OCI-LY7 (cell line): ENCODE measurements around the gene MAOB. TPM values are rescaled to one million over a fixed set of nuclear protein-coding genes. Genes with fewer than 3 reads are reported as not detected.
A peak's percentile ranks its signal among the peaks of the same experiment; 100 is the strongest.

Source experiments
- BruUV-seq: library from RNA; stranded (reverse); fragments of 400-500 nt; replicated peaks from 2 replicates; lab custom pipeline; 2021; lab: Mats Ljungman, UMichigan
- CTCF ChIA-PET: fragments of 300-600 bp; sonication (Branson Sonifier 250); formaldehyde crosslinking; loops from one replicate; lab custom pipeline; 2022; ENCODE audit warnings: antibody characterized with exemption; ENCODE audit not compliant: unreplicated experiment; lab: Charles Lee
- POLR2A ChIA-PET: fragments of 300-600 bp; sonication (Branson Sonifier 250); formaldehyde crosslinking; loops from one replicate; lab custom pipeline; 2022; ENCODE audit warnings: antibody characterized with exemption; lab: Charles Lee
- DNase-seq: peaks from one replicate; pipeline ENCODE4 v3.0.0-alpha.2; 2015; ENCODE audit warnings: low spot score
- H2AFZ ChIP-seq: fragments of 200-600 bp; sonication (generic), shearing (Covaris generic); 2 replicates; pipeline ENCODE4 v1.6.1; 2014; ENCODE audit warnings: mild to moderate bottlenecking, antibody characterized with exemption, low read length, moderate library complexity
- H3K27ac ChIP-seq: fragments of 200-600 bp; sonication (generic); 2 replicates; pipeline ENCODE4 v1.5.1; 2014; ENCODE audit warnings: mixed run types, low read depth, mild to moderate bottlenecking, moderate library complexity, low read length, inconsistent platforms; ENCODE audit not compliant: poor library complexity, severe bottlenecking
- H3K36me3 ChIP-seq: fragments of 200-600 bp; sonication (generic); 2 replicates; pipeline ENCODE4 v1.6.1; 2014; ENCODE audit warnings: mild to moderate bottlenecking, antibody characterized with exemption, low read length, moderate library complexity, mixed read lengths; ENCODE audit not compliant: insufficient read depth
- H3K4me1 ChIP-seq: fragments of 200-600 bp; sonication (generic); 2 replicates; pipeline ENCODE4 v1.5.1; 2014; ENCODE audit warnings: mild to moderate bottlenecking, low read length; ENCODE audit not compliant: insufficient read depth, poor library complexity, severe bottlenecking
- H3K4me2 ChIP-seq: fragments of 200-600 bp; sonication (generic); 2 replicates; pipeline ENCODE4 v1.6.1; 2014; ENCODE audit warnings: mild to moderate bottlenecking, low read length
- H3K4me3 ChIP-seq: fragments of 200-600 bp; sonication (generic); 2 replicates; pipeline ENCODE4 v1.5.1; 2014; ENCODE audit warnings: mild to moderate bottlenecking, low read depth, low read length; ENCODE audit not compliant: poor library complexity, severe bottlenecking
- H3K79me2 ChIP-seq: fragments of 200-600 bp; sonication (generic); 2 replicates; pipeline ENCODE4 v1.6.1; 2016; ENCODE audit warnings: low read depth, mild to moderate bottlenecking, low read length, moderate library complexity, mixed read lengths; ENCODE audit not compliant: insufficient read depth
- H3K9me2 ChIP-seq: fragments of 200-600 bp; sonication (generic); 2 replicates; pipeline ENCODE4 v1.6.1; 2016; ENCODE audit warnings: mild to moderate bottlenecking, low read length, mixed read lengths; ENCODE audit not compliant: insufficient read depth
- H3K9me3 ChIP-seq: fragments of 200-600 bp; sonication (generic); 2 replicates; pipeline ENCODE4 v1.6.1; 2014; ENCODE audit warnings: mild to moderate bottlenecking, mixed run types, low read length, mixed read lengths
- H4K20me1 ChIP-seq: fragments of 200-600 bp; sonication (generic); 2 replicates; pipeline ENCODE4 v1.6.1; 2014; ENCODE audit warnings: mild to moderate bottlenecking, antibody characterized with exemption, low read length, moderate library complexity, mixed read lengths; ENCODE audit not compliant: insufficient read depth
- EZH2phosphoT487 ChIP-seq: fragments of 200-600 bp; sonication (generic); IDR thresholded peaks from 2 replicates; pipeline ENCODE4 v1.6.1; 2018; ENCODE audit warnings: low read depth, borderline replicate concordance, mild to moderate bottlenecking, mixed run types, antibody characterized with exemption, low read length, moderate library complexity, mixed read lengths
- intact Hi-C: fragments of 100-400 bp; cut with micrococcal nuclease; formaldehyde crosslinking; loops from one replicate; pipeline ENCODE4 v1.10.0; 2022; ENCODE audit not compliant: unreplicated experiment
- total RNA-seq, 2 experiments: library from RNA; depleted of rRNA in 1 of 2; stranded (reverse); fragments of >200 nt in 1 of 2; shearing (Covaris generic) in 1 of 2; gene quantifications; 2 replicates each; pipeline ENCODE4 v1.2.3, GENCODE V29; 2014 to 2022
- TF ChIP-seq, protein P1 (sequence below): fragments of 200-600 bp; sonication (generic); conservative IDR thresholded peaks from 2 replicates; pipeline ENCODE4 v1.5.1; 2014; ENCODE audit warnings: mild to moderate bottlenecking, antibody characterized with exemption, low read length, moderate library complexity, mixed read lengths

The MAOB gene
- total RNA-seq, 2 experiments from 2014 or later, result not detected

DNA sequence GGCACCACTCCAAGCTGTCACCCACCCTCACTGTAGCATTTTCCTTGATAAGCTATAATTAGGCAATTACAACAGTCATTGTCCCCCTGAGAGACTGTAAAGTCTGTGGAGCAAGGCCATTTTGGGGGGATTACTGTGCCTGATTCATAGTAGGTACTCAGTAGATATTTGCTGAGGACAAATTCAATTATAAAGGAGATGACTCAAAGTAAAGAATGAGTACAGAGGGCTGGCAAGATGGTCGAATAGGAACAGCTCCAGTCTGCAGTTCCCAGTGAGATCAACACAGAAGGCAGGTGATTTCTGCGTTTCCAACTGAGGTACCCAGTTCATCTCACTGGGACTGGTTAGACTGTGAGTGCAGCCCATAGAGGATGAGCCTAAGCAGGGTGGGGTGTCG lies 42.0 kb downstream of the MAOB start:
- no peak overlapping the region for H3K4me2 ChIP-seq
- intact Hi-C loops, result no loop called here
- H3K4me1 ChIP-seq, result no peaks in the 10 kb centered on the region
- no peak for TF ChIP-seq EZH2phosphoT487
- TF ChIP-seq, protein P1, sequence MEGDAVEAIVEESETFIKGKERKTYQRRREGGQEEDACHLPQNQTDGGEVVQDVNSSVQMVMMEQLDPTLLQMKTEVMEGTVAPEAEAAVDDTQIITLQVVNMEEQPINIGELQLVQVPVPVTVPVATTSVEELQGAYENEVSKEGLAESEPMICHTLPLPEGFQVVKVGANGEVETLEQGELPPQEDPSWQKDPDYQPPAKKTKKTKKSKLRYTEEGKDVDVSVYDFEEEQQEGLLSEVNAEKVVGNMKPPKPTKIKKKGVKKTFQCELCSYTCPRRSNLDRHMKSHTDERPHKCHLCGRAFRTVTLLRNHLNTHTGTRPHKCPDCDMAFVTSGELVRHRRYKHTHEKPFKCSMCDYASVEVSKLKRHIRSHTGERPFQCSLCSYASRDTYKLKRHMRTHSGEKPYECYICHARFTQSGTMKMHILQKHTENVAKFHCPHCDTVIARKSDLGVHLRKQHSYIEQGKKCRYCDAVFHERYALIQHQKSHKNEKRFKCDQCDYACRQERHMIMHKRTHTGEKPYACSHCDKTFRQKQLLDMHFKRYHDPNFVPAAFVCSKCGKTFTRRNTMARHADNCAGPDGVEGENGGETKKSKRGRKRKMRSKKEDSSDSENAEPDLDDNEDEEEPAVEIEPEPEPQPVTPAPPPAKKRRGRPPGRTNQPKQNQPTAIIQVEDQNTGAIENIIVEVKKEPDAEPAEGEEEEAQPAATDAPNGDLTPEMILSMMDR, result no peak
- no peak overlapping the region for H3K4me3 ChIP-seq
- no peak for DNase-seq
- no peaks in the 10 kb centered on the region for H3K9me2 ChIP-seq
- H3K36me3 ChIP-seq, result no peaks in the 10 kb centered on the region
- POLR2A ChIA-PET, result no interaction called here
- no peak overlapping the region for H2AFZ ChIP-seq
- no TSS peak for BruUV-seq
- H4K20me1 ChIP-seq, result no peaks in the 10 kb centered on the region
- CTCF ChIA-PET, result no interaction called here
- no peak overlapping the region for H3K27ac ChIP-seq
- H3K9me3 ChIP-seq, result no peaks in the 10 kb centered on the region
- H3K79me2 ChIP-seq, result no peaks in the 10 kb centered on the region

DNA sequence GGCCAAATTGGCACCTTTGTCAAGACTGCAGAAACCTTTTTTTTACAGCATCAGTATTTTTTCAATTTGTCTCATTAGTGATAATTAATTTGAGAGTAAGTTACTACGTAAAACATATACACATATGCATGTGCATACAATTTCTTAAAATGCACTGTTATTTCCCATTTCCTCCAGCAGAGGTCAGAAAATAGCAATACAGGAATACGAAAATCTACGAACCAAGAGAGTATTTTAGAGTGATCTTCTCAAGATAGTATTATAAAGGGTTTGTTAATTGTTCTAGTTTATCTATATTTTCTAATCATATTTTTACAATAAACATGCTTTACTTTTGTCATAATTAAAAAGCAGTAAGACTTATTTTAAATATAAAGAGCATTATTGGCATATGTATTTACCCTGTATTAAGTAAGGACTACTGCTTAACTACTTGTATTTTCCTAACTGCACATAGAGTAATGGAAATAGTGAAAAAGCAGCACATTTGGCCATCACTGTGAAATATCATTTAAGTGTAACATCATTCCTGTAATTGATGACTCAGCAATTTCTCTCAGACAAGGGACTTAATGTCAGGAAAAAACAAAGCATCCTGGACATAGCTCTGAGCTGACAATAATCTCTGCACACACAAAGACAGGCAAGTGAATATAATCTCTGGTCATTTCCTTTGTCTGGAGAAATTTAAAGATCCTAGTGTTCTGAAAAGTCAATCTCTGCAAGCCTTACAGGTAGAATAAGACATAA lies 45.6 kb downstream of the MAOB start:
- Histone ChIP-seq H3K36me3 (no peaks in the 10 kb centered on the region), H3K4me1 (no peaks in the 10 kb centered on the region), H3K4me3 (no peak overlapping the region), H3K4me2 (no peak overlapping the region), H3K27ac (no peak overlapping the region), H2AFZ (no peak overlapping the region), H3K9me3 (no peaks in the 10 kb centered on the region), H4K20me1 (no peaks in the 10 kb centered on the region), H3K79me2 (no peaks in the 10 kb centered on the region), H3K9me2 (no peaks in the 10 kb centered on the region)
- TF ChIP-seq, protein P1, result peak; percentile 74
- TF ChIP-seq EZH2phosphoT487, result no peak
- peak; percentile 2 for DNase-seq
- ChIA-PET POLR2A (interaction anchor here (0.7 kb wide), 1 partner anchor 22 kb away, joined by 3 read pairs; no protein-coding TSS in a partner anchor), CTCF (no interaction called here)
- BruUV-seq, result no TSS peak
- intact Hi-C loops, result no loop called here

DNA sequence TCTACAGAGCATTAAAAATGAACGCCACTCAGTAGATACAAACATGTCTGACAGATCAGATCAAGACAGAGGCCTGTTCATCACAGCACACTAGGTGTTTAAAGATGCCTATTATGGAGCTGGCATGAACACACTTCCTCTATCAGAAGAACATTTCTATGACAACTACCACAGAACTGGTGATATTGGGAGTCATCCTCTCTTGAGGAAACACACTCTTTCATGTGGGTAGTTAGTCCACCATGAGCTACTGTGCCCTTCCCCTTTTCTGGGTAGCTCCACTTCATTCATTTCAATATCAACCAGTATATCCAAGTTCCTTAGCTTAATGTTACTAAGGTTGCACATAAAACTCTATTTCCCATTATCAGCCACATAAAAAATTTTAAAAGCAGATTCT lies 46.7 kb downstream of the MAOB start:
- no peak for TF ChIP-seq EZH2phosphoT487
- TF ChIP-seq, protein P1, result no peak
- Histone ChIP-seq H2AFZ (no peak overlapping the region), H3K4me3 (no peak overlapping the region), H4K20me1 (no peaks in the 10 kb centered on the region), H3K4me1 (no peaks in the 10 kb centered on the region), H3K27ac (no peak overlapping the region), H3K4me2 (no peak overlapping the region), H3K79me2 (no peaks in the 10 kb centered on the region), H3K36me3 (no peaks in the 10 kb centered on the region), H3K9me2 (no peaks in the 10 kb centered on the region), H3K9me3 (no peaks in the 10 kb centered on the region)
- ChIA-PET POLR2A (no interaction called here), CTCF (no interaction called here)
- no TSS peak for BruUV-seq
- intact Hi-C loops, result no loop called here
- DNase-seq, result no peak
